Measurements from ENCODE around the gene ZNF77.

The ZNF77 gene

GRCh38 chr19:2887391-2887914 is 57.3 kb downstream of the ZNF77 start:
- TF ChIP-seq TAF1 (IDR thresholded peaks at IDR 0.05; ENCODE audit: borderline replicate concordance, insufficient read depth, low read length) (no peak), FOXP2 (optimal IDR thresholded peaks at IDR 0.05; ENCODE audit: borderline replicate concordance, extremely low read depth, extremely low read length, insufficient read depth) (no peak), SIN3A (IDR thresholded peaks at IDR 0.05; ENCODE audit: borderline replicate concordance, insufficient read depth, low read length) (no peak)
- TF ChIP-seq, protein P1, sequence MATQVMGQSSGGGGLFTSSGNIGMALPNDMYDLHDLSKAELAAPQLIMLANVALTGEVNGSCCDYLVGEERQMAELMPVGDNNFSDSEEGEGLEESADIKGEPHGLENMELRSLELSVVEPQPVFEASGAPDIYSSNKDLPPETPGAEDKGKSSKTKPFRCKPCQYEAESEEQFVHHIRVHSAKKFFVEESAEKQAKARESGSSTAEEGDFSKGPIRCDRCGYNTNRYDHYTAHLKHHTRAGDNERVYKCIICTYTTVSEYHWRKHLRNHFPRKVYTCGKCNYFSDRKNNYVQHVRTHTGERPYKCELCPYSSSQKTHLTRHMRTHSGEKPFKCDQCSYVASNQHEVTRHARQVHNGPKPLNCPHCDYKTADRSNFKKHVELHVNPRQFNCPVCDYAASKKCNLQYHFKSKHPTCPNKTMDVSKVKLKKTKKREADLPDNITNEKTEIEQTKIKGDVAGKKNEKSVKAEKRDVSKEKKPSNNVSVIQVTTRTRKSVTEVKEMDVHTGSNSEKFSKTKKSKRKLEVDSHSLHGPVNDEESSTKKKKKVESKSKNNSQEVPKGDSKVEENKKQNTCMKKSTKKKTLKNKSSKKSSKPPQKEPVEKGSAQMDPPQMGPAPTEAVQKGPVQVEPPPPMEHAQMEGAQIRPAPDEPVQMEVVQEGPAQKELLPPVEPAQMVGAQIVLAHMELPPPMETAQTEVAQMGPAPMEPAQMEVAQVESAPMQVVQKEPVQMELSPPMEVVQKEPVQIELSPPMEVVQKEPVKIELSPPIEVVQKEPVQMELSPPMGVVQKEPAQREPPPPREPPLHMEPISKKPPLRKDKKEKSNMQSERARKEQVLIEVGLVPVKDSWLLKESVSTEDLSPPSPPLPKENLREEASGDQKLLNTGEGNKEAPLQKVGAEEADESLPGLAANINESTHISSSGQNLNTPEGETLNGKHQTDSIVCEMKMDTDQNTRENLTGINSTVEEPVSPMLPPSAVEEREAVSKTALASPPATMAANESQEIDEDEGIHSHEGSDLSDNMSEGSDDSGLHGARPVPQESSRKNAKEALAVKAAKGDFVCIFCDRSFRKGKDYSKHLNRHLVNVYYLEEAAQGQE (IDR thresholded peaks at IDR 0.05; ENCODE audit: insufficient read depth in 1 of 2, low read depth in 2 of 2, low read length in 2 of 2), result no peak

DNA sequence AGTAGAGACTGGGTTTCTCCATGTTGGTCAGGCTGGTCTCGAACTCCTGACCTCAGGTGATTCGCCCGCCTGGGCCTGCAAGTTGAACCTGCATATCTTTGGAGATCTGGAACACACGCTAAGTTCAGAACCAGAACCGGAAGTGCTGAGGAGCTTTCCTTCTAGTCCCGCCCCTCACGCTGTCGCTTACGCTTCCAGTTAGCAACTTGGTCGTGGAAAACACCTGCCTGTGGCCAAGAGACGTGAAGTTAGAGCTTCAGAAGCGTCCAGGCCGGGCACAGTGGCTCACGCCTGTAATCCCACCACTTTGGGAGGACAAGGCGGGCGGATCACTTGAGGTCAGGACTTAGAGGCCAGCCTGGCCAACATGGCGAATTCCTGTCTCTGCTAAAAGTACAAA is 59.0 kb downstream of the ZNF77 start:
- TF ChIP-seq POLR2AphosphoS5 (IDR thresholded peaks at IDR 0.05; ENCODE audit: low read depth, low read length) (no peak), FOXP2 (optimal IDR thresholded peaks at IDR 0.05; ENCODE audit: borderline replicate concordance, extremely low read depth, extremely low read length, insufficient read depth) (no peak), TAF1 (IDR thresholded peaks at IDR 0.05; ENCODE audit: borderline replicate concordance, insufficient read depth, low read length) (no peak), SIN3A (IDR thresholded peaks at IDR 0.05; ENCODE audit: borderline replicate concordance, insufficient read depth, low read length) (no peak)
- TF ChIP-seq, protein P1 (IDR thresholded peaks at IDR 0.05; ENCODE audit: insufficient read depth in 1 of 2, low read depth in 2 of 2, low read length in 2 of 2), result no peak

DNA sequence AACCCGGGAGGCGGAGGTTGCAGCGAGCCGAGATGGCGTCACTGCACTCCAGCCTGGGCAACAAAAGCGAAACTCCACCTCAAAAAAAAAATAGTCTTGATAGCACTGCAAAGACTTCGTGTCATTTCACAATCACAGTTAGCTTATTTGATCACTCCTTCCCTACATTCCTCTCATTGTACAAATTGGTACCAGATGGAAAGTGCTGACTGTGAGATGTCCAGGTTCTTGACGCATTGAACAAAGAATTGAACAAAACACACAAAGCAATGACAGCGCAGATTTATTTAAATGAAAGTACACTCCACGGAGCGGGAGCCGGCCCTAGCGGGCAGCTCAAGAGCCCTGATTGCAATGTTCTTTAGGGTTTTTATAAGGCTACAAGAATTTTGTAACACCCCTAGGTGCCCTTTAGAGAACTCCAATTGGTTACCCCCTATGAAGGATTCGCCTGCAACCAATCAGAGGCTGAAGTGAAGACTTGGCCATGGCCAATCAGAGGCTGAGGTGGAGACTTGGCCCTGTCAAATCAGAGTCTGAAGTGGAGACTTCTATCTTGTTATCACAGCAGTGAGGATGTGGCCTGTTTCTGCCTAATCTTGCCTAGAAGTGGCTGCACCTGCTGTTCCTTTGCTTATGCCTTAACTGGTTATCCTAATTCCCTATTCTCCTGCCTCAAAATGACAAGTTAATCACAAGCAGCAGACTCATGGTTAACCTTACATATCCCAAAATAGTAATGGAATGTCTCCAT is 60.9 kb downstream of the ZNF77 start:
- no peak for TF ChIP-seq POLR2AphosphoS5 (IDR thresholded peaks at IDR 0.05; ENCODE audit: low read depth, low read length)
- TF ChIP-seq SIN3A (IDR thresholded peaks at IDR 0.05; ENCODE audit: borderline replicate concordance, insufficient read depth, low read length), result no peak
- no peak for TF ChIP-seq TAF1 (IDR thresholded peaks at IDR 0.05; ENCODE audit: borderline replicate concordance, insufficient read depth, low read length)
- TF ChIP-seq FOXP2 (optimal IDR thresholded peaks at IDR 0.05; ENCODE audit: borderline replicate concordance, extremely low read depth, extremely low read length, insufficient read depth), result no peak
- TF ChIP-seq, protein P1 (IDR thresholded peaks at IDR 0.05; ENCODE audit: insufficient read depth in 1 of 2, low read depth in 2 of 2, low read length in 2 of 2), result no peak

Measured in PFSK-1 (cell line).